OCI-M1 (cell line): ENCODE results near the gene GRM7.

Experiments used
- DNase-seq: peaks from one replicate; lab custom pipeline; 2025; lab: John Stamatoyannopoulos, UW

The GRM7 gene

GRCh38 chr3:7789324-7789723, 928.4 kb downstream of the GRM7 start:
- DNase-seq = no peak

GRCh38 chr3:7790141-7790540, 929.2 kb downstream of the GRM7 start:
- no peak for DNase-seq
